ENCODE measurements around the gene PLEKHG4B.

PLEKHG4B gene

DNA sequence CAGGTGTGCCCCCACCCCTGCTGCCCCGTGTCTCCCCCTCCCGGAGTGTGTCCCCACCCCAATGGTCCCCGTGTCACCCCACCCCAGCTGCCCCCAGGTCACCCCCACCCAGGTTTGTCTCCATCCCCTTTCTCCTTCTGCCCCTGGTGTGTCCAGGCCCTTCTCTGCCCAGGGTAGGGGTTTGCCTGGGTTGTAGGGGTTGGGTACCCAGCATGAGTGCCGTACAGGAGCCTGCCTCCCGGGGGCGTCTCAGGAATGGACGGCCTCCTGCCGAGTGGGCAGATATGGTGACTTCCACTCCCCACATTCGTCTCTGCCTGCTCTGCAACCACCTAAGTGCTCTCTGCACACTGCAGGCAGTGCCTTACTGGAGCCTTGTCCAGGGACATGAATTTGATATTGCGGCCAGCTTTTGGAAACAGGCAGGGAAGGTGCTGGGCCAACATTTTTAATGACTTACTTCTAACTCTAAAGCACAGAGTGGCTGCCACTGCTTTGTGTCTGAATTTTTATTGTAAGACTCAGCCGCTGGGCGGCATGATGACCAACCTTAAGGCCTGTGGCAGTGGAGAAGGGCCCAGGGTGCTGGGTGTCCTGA is 106.0 kb downstream of the PLEKHG4B start:
- no peak for DNase-seq (ENCODE audit: low read depth)
- no peak overlapping the region for H3K4me3 ChIP-seq (replicated peaks; ENCODE audit: low read depth, low read length)
- no peak for TF ChIP-seq CTCF (IDR thresholded peaks at IDR 0.05; ENCODE audit: low read length, missing control alignments)

- TF ChIP-seq CTCF (IDR thresholded peaks at IDR 0.05; ENCODE audit: low read length, missing control alignments), result no peak
- no peak for DNase-seq (ENCODE audit: low read depth)
- no peak overlapping the region for H3K4me3 ChIP-seq (replicated peaks; ENCODE audit: low read depth, low read length)
Observed at GRCh38 chr5:198516-199196, 106.7 kb downstream of the PLEKHG4B start.

DNA sequence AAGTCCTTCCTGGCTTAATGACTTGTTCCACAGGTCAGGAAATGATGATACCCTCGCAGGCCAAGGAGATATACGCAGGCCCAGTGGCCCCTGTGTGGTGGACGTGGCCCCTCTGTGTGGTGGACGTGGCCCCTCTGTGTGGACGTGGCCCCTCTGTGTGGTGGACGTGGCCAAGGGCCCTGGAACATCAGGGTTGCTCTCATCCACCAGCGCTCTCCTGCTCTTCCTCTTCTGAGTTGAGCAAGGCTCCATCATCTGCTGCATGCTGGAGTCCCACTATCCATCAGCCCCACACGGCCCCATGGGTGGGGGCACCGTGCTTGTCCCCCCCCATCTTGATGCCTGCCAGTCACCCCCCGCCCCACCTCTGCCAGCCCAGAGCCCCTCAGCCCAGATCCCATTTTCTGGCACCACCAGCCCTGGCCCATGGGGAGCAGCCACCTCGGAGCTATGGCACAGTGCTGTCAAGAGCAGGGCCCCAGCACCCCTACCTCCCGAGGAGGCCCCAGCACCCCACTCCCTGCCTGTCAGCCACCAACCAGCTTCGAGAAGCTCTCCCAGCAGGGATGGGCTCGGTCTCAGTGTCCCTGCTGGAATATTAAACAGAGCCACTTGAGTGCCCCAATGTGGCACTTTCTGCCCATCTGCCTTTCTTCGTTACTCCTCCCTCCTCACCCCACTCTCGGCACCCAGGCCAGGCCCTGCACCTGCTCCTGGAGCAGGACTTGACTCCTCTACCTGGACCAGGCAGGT is 107.4 kb downstream of the PLEKHG4B start:
- DNase-seq (ENCODE audit: low read depth), result no peak
- no peak overlapping the region for H3K4me3 ChIP-seq (replicated peaks; ENCODE audit: low read depth, low read length)
- no peak for TF ChIP-seq CTCF (IDR thresholded peaks at IDR 0.05; ENCODE audit: low read length, missing control alignments)

- DNase-seq (ENCODE audit: low read depth), result no peak
- no peak for TF ChIP-seq CTCF (IDR thresholded peaks at IDR 0.05; ENCODE audit: low read length, missing control alignments)
- no peak overlapping the region for H3K4me3 ChIP-seq (replicated peaks; ENCODE audit: low read depth, low read length)
Observed at GRCh38 chr5:199950-200645, 108.1 kb downstream of the PLEKHG4B start.

- H3K4me3 ChIP-seq (replicated peaks; ENCODE audit: low read depth, low read length), result no peak overlapping the region
- no peak for DNase-seq (ENCODE audit: low read depth)
- TF ChIP-seq CTCF (IDR thresholded peaks at IDR 0.05; ENCODE audit: low read length, missing control alignments), result no peak
Observed at GRCh38 chr5:200985-201384, 109.0 kb downstream of the PLEKHG4B start.

GRCh38 chr5:201672-202071 is 109.7 kb downstream of the PLEKHG4B start:
- no peak for TF ChIP-seq CTCF (IDR thresholded peaks at IDR 0.05; ENCODE audit: low read length, missing control alignments)
- no peak for DNase-seq (ENCODE audit: low read depth)
- H3K4me3 ChIP-seq (replicated peaks; ENCODE audit: low read depth, low read length), result no peak overlapping the region

Data from fibroblast of pulmonary artery (primary cell).